HG02763 (cell line): ENCODE measurements around the gene TPCN2.

ENCODE experiments used
- ATAC-seq: cut with Tn5 transposase; IDR thresholded peaks from one replicate; pipeline ENCODE4 v1.9.1; 2021; ENCODE audit warnings: mild to moderate bottlenecking, moderate library complexity; ENCODE audit not compliant: unreplicated experiment

The TPCN2 gene

DNA sequence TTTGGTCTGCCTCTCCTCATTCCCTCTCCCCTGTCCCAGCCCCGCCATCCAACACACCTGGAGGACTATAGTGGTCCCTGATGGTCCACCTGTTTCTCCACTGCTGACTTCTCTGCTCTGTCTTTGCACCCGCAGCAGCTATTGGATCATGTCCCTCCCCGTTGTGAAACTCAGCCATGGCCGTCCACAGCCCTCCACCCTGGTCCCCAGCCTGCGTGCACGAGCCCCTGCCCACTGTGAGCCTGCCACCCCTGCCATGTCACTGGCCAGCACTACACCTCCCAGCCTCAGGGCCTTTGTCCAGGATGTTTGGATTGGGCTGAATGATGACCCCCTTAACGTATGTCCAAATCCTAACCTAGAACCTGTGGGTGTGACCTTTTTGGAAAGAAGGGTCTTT lies 59.3 kb downstream of the TPCN2 start:
- no peak for ATAC-seq

DNA sequence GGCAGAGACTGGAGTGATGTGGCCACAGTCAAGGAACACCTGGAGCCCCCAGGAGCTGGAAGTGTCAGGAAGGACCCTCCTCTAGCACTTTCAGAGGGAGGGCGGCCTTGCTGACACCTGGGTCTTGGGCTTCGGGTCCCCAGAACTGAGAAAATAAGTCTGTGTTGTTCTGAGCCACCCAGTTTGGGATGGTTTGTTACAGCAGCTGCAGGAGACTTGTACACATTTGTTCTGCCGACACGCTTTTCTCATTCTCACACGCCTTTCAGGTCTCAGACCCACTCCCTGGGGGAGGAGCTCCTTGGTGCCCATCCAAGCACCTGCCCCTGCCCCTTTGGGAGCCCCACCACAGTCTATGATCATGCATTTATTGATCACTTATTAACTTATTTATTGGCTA lies 59.8 kb downstream of the TPCN2 start:
- no peak for ATAC-seq

DNA sequence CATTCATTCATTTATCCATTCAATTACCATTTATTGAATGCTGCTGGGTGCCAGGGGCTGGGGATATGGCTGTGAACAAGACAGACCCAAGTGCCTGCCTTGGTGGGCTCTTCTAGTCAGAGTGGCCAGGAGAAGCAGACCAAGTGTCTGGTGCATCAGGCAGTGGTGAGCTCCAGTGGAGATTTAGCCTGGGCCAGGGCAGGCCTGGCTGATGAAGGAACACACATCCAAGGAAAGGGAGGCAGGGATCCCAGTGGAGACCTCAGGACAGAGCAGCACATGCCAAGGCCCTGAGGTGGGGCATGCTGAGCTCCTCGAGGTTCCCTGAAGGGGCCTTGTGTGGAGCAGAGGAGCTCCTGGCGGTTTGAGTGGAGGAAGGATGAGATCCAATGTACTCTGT lies 60.4 kb downstream of the TPCN2 start:
- ATAC-seq = no peak

DNA sequence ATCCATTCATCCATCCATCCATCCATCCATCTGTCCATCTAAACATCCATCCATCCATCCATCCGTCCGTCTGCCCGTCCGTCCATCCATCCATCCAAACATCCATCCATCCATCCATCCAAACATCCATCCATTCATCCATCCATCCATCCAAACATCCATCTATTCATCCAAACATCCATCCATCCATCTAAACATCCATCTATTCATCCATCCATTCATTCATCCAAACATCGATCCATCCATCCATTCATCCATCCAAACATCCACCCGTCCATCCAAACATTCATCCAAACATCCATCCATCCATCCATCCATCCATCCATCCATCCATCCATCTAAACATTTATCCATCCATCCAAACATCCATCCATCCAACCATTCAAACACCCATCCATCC lies 61.7 kb downstream of the TPCN2 start:
- ATAC-seq = no peak

DNA sequence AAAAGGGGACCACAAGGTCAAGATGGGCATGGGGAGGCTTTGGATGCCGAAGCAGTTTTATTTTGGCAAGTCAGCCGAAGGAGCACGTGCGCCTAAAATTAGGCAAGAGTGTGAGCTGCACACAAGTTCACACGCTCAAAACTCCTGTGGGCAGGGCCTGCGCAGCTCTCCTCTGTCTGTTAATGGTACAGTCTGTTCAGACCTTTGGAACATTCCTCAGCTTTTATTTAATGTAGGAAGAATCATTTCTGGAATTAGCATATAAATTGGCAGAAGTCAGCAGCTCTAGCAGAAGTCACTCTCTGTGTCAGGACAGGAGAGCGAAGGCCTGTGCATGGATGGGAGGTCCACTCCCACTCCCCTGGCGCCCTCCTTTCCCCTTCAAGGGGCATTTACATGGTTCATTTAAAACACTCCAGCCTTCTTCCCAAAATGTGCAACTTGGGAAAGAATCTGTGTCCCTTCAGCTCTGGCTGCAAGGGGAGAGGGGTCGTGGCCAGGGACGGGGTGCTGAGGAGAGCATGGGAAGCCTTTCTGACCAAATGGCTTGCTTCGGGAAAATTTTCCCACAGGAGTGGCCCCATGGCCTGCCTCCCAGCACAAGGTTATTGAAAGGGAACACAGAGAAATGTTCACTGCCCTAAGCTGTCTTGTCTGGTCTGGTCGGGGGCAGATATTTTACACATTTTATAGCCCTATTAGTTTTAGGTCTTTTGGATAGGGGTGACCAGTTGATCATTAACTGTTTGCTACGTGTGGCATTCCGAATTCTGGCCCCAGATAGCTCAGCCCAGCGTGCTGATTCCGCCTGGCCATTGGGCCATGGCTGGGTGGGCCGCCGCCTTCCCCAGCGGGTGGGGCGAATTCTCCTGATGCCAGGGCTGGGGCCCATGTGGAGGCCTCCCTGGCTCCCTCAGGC lies 63.2 kb downstream of the TPCN2 start:
- no peak for ATAC-seq

DNA sequence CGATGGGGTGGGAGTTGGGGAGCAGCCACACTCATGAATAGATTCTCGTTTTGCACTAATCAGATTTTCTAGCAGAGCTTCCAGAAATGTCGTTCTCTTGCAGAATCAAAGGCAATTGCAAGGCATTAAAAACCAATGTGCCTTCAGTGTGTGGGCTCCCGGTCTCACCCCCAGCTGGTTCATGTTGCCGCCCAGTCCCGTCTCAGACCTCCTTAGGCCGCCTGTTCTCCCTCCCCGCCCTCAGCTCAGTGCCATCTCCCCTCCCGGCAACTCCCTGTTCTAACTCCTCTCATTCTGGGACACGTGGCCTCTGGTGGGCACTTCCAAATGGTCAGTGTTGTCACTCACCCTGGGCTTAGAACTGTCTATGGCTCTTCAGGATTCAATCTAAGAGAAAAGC lies 64.5 kb downstream of the TPCN2 start:
- ATAC-seq = no peak

DNA sequence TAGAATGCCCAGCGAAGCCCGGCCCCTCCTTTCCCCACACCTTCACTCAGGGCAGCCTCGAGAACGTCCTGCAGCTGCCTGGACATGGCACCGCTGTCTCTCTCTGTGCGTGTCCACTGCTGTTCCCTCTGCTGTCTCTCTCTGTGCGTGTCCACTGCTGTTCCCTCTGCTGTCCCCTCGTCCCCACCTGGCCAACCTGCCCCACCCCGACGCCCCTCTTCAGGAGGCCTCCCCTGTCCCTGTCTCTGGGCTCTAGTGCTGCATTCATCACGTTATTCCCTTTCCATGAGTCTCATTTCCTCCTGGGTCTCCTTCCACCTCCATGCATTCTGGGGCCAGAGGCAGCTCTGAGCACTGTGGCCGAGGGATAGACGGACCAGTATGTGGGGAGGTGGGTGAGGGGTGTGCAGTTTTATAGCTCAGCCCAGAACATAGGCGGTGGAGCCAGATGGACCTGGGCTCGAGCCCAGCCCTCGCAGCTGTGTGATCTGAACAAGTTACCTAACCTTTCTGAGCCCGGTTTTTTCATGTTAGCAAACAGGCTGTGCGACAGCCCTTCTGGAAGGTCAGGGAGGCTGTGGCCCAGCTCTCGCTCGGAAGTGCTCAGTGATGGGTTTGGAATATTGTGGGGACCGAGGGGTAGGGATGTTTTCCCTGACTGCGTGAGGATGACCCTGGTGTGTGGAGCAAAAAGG lies 65.1 kb downstream of the TPCN2 start:
- ATAC-seq = no peak

DNA sequence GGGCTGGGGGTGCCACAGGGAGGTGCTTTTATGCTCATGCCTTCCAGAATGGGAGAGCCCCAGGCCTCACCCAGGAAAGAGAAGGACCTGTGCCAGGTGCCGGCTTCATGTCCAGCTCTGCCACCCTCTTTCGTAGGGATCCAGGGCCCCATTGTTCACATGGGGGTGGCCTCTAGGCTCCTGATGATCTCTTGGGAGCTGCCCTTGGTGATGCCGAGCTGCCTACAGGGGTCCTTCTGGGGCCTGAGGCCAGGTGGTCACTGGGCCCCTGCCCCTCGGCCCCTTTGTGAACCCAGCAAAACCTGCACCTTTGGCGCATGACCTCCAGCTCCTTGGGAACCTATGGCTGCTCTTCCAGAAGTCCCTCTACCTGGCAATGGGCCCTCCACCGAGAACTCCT lies 65.6 kb downstream of the TPCN2 start:
- no peak for ATAC-seq

DNA sequence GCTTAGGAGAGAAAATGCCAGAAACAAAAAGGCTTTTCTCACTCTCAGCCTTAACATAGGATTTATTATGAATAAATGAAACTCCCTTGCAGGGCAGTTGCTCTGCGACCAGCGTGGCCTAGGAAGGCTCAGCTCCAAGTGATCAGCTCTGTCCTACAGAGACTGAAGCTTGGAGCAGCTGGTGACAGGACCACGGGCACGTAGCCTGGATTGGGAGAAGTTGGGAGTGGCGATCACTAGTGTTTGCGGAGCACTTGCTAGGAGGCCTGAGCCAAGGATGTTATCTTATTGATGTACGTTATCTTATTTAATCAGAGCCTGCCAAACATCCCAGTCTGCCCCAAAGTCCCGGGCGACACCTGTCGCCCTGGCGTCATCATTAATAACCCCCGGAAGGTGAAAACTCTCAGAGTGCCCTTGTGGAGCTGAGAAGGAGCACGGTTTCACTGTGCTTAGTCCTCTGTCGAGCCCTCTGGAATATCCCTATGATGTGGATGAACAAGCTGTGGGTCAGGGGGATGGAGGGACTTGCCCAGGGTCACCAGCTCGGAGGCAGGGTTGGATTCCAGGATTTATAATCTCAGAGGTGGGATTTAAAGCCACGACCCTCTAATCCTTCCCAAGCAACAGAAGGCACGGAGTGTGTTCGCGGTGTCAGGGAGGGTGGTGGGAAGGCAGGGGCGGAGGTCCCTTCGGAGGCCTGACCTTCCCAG lies 66.2 kb downstream of the TPCN2 start:
- ATAC-seq = no peak

DNA sequence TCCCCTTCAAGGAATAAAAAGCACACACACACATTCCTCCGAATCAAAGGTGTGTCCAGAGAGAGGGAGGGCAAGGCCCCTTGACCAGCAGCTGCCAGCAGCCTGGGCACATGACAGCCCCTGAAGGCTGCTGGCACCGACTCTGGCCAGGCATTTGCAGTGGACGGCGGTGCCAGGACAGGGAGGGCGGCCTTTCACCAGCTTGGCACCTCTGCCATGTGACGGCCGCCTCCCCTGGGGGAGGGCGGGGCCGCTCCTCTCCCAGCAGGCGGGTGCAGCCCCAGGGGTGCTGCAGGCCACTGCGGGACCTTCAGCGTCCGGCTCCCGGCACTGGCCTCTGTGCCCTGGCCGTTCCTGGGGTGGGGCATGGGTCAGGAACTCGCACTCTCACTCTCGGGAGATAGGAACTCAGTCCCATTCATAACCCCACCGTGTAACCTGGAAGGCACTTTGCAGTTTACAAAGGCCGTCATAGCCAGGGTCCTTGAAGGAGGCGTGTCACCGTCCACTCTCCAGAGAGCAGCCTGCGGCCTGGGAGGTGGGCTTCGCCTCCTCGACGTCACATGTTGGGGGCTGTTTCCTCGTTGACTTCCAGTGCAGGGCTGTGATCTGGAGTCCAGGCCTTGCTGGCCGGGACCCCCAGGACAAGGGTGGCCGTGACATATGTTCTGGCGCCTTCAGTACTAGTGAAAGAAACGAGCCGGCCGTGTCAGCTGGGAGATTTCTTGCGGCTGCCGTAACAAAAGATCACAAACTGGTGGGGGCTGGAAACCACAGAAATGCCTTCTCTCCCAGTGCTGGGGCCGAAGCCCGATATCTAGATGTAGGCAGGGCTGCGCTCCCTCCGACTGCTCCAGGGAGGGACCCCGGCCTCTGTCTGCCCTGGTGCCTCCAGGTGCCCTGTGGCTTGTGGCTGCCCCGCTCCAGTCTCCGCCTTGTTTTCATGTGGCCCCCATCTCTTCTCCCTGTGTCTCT lies 67.1 kb downstream of the TPCN2 start:
- no peak for ATAC-seq

DNA sequence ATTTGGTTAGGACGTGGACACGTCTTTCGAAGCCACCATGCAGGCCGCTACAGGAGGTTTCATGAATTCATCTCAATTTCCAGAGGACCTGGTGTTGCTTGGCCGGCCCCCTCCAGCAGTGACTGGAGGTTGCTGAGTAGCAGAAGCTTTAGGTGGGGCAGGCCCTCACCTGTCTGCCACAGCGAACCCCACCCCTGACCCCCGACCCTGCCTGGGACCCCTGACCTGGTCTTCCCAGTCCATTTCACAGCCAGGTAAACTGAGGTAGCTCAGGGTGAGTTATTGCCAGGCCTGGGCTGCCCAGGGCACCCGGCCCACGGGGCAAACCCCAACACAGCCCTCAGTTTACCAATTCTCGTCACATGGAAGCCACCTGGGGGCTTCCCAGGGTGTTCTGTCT lies 67.9 kb downstream of the TPCN2 start:
- ATAC-seq = no peak

DNA sequence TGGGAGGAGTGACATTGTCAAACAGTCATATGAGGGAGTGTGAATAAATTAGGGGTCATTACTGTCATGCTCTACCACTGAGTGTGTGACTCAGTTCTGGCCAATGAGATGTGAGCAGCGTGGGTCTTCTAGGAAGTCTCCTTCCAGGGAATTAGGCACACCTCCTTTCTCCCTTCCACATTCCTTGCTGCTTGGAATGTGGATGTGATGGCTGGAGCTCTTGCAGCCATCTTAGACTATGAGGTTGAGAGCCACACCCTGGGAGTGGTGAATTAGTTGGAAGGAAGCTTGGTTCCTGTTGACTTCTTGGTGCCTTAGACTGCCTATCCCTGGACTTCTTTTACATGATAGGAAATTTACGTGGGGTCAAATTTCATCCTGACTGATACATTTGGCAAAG lies 70.5 kb downstream of the TPCN2 start:
- ATAC-seq = no peak

DNA sequence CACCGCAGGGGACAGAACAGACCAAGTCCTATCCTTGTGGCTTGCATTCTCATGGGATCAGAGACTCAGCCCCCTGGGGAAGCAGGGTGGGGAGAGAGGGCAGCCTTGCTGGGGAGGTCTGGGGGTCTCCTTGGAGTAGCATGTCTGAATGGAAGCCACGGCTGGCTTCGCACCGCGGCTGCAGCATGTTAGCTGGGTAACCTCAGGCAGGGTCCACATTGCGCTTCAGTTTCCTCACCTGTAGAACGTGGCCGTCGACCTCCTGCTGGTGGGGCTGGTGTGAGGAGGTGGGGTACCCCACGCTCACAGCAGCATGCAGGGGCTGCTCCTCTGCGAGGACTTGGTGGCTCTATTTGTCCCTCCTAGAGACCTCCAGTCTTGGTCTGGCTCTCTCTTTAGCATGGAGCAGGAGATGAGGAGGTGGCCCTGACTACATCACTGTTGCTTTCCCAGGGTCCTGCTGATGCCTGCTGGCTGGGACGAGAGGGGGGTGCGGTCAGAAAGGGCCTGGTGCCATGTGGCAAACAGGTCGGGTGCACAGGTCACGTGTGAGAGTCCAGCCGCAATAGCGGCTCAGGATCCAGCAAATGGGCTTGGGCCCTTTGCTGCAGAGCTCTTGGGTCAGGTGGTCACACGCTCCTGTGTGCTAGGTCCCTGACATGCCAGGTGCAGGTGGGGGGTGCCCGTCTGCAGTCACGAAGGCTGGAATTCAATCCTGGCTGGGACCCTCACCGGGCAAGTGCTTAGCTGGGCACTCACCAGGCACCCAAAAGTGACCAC lies 71.6 kb downstream of the TPCN2 start:
- no peak for ATAC-seq

DNA sequence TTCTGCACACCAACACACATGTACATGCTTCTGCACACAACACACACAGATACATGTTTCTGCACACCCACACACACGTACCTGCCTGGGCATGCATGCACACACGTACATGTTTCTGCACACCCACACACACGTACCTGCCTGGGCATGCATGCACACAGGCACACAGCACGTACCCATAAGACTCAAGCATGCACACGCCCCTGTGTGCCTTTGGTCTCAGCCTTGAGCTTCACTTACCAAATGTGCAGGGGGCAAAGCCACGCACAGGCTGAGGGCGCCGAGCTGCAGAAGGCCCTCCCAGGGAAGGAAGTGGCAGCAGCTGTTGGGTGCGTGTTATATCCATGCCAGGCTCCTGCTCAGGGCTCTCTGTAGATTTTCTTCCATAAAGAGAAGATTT lies 72.3 kb downstream of the TPCN2 start:
- ATAC-seq = no peak

DNA sequence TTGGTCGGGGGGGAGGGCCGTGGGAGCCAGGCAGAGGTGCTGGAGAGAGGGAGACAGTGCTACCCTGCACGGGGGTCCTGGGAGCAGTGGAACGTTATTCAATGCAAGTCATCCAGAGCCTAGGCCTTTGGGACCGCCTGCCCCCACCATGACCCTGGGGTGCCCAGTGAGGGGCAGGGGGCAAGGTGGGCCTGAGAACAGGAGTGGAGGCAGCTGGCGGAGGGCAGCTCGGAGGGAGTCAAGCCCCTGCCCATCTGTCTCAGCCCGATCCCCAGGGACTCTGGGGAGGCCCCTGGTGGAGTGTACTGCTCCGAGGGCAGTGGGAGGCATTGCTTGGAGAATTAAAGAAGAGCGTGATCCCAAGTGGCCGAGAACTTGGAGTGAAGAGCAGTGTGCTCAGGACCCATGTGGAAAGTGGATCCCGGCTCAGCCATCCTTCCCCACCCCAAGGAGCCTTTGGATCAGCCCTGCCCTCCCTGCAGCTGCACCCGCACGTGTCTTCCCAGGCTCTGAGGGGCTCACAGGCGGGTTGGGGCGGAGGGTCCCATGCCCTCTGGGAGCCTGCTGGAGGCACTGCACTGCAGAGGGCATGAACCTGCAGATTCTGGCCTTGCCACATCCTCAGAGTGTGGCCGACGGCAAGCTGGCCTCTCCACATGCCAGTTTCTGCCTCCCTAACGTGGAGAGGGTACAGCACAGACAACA lies 73.0 kb downstream of the TPCN2 start:
- no peak for ATAC-seq

DNA sequence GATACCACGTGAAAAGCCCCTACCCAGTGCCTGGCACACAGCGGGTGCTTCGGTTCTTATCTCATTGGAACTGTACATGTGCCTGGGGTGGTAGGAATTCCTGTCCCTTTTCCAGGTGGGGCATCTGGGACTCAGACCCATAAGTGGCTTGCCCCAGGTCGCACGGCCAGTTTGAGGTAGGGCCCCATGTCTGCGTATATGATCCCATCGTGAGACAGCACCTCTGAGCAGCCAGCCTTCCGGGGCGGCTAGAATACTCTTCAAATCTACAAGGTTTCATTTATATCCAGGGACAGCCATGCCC lies 73.5 kb downstream of the TPCN2 start:
- ATAC-seq = no peak

DNA sequence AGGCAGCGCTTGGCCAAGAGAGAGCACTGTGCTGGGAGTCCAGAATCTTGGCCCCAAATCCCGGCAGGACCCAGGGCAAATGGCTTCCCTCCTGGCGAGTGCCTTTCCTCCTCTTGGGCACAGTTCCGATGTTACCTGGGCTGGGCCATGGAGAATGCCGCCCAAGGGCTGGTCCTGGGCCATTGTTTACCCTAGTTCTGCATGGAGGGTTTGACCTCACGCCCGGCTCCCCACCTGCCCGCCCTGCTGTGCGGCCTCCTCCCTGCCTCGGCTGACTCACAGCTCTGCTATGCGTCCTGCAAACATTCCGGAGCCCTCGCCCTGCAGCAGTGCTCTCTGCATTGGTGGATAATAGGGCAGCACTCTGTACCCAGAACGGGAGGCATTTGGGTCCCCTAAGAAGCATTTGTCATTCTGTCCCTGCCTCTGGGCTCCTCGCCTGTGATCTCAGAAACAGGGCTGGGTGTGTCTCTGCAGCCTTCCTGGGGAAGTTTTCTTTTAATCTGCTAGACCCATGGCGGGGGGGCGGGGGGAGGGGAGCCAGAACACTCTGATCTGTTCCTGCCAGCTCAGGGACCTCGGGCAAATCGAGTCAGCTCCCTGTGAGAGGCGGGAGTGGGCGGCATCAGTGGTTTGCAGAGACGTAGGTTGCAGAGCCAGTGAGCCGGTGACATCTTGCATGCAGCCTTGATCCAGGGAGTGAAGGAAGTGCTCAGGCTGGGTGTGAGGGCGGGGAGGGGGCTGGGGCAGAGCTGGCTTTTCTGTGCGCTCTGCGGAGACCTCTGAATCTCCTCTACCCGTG lies 74.1 kb downstream of the TPCN2 start:
- ATAC-seq = no peak
